ENCODE results near the gene TEX19. TPM values are rescaled to one million over a fixed set of nuclear protein-coding genes. Genes with fewer than 3 reads are reported as not detected.

The TEX19 gene
- total and polyA plus RNA-seq, 2 experiments from 2014 or later = 0.10 to 0.66 TPM

- Mint-ChIP-seq H3K27ac (no peak overlapping the region), H3K4me3 (no peak overlapping the region), H3K9me3 (no peaks in the 10 kb centered on the region), H3K36me3 (ENCODE audit: low read depth) (no peaks in the 10 kb centered on the region; the same call in 2 of the 3 replicates), H3K27me3 (ENCODE audit: insufficient read depth, low read depth, poor library complexity) (peaks cover 14% of the 10 kb centered on the region), H3K4me1 (no peaks in the 10 kb centered on the region)
- Histone ChIP-seq H3K4me1 (ENCODE audit: insufficient read depth) (no peaks in the 10 kb centered on the region), H3K4me3 (no peak overlapping the region), H2AFZ (no peak overlapping the region), H3K9me2 (ENCODE audit: insufficient read depth) (no peaks in the 10 kb centered on the region), H3K27me3 (ENCODE audit: insufficient read depth) (no peaks in the 10 kb centered on the region), H3F3A (replicated peaks; ENCODE audit: low read depth) (no peaks in the 10 kb centered on the region), H3K36me3 (ENCODE audit: insufficient read depth) (no peaks in the 10 kb centered on the region), H3K27ac (ENCODE audit: low read depth) (no peak overlapping the region), H3K79me2 (replicated peaks; ENCODE audit: insufficient read depth) (no peaks in the 10 kb centered on the region), H3K4me2 (no peak overlapping the region), H4K20me1 (replicated peaks; ENCODE audit: insufficient read depth) (no peaks in the 10 kb centered on the region; the same call in 1 of the 2 replicates)
- DNase-seq (ENCODE audit: low spot score) = no peak
- no peak for TF ChIP-seq ZNF462 (CRISPR knock-in tag; IDR thresholded peaks at IDR 0.05)
- no peak for TF ChIP-seq REST (IDR thresholded peaks at IDR 0.05; ENCODE audit: unreplicated experiment)
- TF ChIP-seq STAT1 (IDR thresholded peaks at IDR 0.05; ENCODE audit: unreplicated experiment) = no peak
- no peak for TF ChIP-seq JUNB (IDR thresholded peaks at IDR 0.05; ENCODE audit: unreplicated experiment)
- TF ChIP-seq EZH2 (IDR thresholded peaks at IDR 0.05; ENCODE audit: low read depth, unreplicated experiment) = no peak
- no peak for TF ChIP-seq ZNF114 (CRISPR knock-in tag; IDR thresholded peaks at IDR 0.05)
- no peak for TF ChIP-seq POLR2AphosphoS5 (IDR thresholded peaks at IDR 0.05; ENCODE audit: low read depth)
- ATAC-seq = no peak
Observed at GRCh38 chr17:82392941-82393340, 33.9 kb downstream of the TEX19 start.

Measured in GM23338 (cell line).